GM21360 (cell line): ENCODE results near the gene ERP27.

Experiments used
- ATAC-seq: cut with Tn5 transposase; IDR thresholded peaks from one replicate; pipeline ENCODE4 v1.9.1; 2021; ENCODE audit warnings: mild to moderate bottlenecking, moderate library complexity; ENCODE audit not compliant: unreplicated experiment

ERP27 gene

GRCh38 chr12:14959916-14960496 is 21.7 kb upstream of the ERP27 start:
- ATAC-seq = no peak

DNA sequence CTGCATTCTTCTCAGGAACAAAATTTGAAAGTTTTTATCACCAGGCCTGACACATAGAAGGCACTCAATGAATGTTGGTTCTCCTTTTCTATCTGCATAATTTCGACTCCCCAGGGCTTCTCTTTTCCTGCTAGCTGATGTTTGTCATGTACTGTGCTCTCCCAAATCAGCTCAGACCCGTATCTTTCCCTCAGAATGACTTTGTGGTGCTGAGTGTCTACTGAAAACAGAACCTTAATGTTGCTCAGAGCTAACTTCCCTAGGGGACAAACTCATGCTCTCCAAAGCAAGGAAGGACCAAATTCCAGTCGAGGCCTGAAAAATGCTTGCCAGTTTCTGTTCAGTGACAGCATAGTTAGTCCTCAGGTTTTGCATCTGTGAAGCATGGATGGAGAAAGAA is 21.1 kb upstream of the ERP27 start:
- no peak for ATAC-seq

DNA sequence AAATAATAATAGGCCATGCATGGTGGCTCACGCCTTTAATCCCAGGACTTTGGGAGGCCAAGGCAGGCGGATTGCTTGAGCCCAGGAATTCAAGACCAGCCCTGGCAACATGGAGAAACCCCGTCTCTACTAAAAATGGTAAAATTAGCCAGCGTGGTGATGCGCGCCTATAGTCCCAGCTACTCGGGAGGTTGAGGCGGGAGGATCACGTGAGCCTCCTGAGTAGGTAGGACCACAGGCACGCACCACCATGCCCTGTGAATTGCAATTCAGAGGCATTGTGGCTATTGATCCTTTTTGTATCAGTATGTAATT is 20.7 kb upstream of the ERP27 start:
- no peak for ATAC-seq

- no peak for ATAC-seq
Measured at GRCh38 chr12:14958361-14959125, 20.2 kb upstream of the ERP27 start.

GRCh38 chr12:14957551-14958168 is 19.3 kb upstream of the ERP27 start:
- ATAC-seq = no peak

- no peak for ATAC-seq
Measured at GRCh38 chr12:14956905-14957304, 18.6 kb upstream of the ERP27 start.

- ATAC-seq = peak; percentile 49
Measured at GRCh38 chr12:14956024-14956891, 17.9 kb upstream of the ERP27 start.

DNA sequence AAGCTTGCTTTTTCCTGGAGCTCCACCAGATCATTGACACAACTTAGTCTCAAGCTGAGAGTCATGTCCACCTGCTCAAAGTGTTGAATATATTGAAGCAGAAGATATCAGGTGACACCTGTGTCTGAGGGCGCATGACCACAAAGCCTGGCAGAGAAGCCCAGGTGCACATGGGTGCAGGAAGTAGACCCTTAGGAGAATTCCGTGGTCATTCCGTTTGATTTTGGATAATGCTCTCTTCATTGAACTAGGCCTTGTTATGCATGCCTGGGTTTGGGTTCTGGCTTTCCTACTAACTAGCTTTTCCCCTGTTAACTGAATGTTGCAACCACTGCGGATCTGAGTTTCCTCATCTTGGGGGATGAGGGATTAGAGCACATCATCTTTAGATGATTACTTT is 15.9 kb upstream of the ERP27 start:
- no peak for ATAC-seq

DNA sequence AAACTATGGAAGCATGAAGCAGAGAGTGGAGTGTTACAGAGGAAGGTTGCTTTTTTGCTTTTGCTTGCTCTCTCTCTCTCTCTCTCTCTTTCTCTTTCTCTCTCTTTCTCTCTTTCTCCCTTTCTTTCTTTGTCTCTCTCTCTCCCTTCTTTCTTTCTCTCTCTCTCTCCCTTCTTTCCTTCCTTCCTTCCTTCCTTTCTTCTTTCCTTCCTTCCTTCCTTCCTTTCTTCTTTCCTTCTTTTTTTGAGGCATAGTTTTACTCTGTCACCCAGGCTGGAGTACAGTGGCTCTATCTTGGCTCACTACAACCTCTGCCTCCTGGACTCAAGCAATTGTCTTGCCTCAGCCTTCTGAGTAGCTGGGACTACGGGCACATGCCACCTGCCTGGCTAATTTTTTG is 15.4 kb upstream of the ERP27 start:
- ATAC-seq = no peak

- ATAC-seq = peak; percentile 50
Measured at GRCh38 chr12:14952299-14952921, 14.1 kb upstream of the ERP27 start.

GRCh38 chr12:14951851-14952250 is 13.5 kb upstream of the ERP27 start:
- ATAC-seq = no peak

- ATAC-seq = no peak
Measured at GRCh38 chr12:14950982-14951746, 12.8 kb upstream of the ERP27 start.

DNA sequence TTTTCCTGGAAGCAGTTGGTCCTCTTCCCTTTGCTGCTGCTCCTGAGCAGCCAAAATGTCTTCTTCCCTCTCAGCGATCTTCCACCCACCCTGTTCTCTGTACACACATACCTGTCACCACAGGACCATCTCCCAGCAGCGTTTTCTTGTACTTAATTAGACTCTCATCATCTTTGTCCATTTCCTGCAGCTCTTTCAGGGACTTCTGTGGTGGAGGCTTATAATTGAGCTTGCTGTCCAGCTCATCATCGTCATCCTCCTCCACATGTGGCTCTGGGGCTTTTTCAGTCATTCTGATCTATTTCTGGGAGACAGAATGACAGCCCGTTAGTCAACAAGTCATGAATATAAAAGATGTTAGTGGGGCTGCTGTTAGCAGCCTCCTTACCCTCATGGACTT is 12.1 kb upstream of the ERP27 start:
- no peak for ATAC-seq

DNA sequence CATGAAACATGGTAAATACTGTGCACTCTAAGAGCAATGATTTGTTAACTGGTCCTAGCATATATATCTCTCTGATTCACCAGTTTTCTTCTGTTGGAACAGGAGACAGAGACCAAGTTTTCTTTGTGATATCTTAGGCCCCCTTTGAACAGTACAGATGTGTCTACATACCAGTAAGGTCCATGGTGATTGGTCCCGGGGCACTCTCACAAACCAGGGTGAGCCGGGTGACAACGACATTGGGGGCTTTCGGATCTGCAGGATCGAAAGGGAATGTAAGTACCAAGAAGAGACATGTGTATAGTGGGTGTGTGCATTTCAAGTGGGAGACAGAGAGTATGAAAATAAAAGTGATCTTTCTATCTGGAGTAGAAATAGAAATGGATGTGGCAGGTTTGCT is 11.3 kb upstream of the ERP27 start:
- ATAC-seq = no peak

DNA sequence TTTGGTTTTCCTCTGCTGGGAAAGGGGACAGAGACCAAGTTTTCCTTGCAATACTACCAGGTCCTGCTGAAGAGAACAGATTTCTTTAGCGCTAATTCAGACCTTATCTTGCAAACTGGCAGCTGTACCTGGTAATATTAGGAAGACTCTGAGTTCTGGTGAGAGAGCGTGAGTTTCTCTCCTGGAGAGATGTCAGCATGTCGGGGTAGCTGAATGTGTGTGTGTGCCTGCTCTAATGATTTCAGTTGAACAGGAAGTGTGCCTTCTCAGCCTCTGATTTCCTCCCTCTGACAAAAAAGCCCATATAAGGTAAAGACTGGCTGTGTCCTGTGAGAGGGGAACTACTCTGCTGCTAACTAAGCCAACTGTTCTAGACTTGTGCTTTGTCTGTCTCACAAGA is 10.3 kb upstream of the ERP27 start:
- peak; percentile 87 for ATAC-seq

DNA sequence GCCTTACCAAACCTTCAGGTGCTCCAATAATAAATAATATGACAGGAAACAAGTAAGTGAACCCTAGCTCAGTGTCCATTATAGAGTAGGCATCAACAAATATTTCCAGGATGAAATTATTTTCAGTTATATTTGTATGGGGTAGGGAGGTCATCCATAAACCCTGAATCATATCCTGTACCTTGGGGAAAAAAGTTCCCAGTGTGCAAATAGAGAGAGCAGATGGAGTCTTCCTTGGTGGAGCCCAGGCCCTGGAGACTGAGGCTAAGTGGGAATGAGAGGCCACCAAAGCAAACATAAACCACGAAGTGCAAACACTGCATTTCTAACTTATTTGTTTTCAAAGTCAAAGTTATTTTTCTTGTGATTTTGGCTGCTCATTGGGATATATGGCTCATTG is 8.5 kb upstream of the ERP27 start:
- no peak for ATAC-seq

DNA sequence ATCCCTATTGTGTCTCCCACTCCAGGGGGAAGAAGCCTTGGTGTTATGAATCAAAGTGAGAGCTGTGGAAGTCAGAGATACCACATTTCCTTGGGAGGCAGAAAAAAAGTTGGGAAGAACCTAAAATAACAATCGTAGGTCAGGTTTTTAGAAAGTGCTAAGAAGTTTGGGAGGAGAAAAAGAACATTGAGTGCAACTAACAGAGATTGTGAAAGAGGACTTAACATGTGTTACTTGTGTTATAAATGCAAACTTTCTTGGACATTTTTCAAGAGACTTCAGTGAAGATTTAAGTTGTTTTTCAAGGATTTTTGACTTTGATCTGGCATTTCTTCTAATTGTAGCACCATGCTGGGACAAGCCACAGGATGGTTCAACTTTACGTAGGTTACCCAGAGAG is 7.8 kb upstream of the ERP27 start:
- ATAC-seq = no peak

DNA sequence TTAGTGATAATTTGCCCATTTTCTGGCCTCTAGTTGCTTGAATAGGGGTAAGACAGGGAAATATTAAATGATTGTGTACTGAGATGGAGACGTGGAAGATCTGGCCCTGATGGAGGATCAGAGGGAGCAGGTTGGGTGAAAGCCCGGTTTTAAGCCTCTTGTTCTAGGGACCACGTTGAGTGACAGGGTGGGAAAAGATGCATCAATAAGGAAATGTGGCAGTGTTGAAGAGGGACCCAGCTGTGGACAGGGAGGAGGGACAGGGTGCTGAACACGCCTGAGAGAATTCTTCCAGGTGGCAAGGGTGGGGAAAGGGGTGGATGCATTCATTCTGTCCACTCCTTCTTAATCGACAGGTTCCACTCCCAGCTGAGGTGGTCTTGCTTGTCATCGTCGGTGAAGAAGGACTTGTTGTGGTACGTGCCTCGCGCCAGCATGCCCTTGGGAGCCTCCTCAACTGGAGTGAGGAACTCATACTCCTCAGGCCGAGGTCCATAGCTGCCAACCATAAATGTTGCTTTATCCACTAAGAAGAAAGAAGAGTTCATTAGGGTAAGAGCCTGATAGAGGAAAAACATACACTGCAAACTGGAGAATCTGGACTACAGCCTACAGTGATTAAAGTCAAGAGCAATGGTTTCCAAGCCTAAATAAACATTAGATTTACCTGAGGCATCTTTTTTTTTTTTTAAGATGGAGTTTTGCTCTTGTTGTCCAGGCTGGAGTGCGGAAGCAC is 4.0 kb upstream of the ERP27 start:
- no peak for ATAC-seq

DNA sequence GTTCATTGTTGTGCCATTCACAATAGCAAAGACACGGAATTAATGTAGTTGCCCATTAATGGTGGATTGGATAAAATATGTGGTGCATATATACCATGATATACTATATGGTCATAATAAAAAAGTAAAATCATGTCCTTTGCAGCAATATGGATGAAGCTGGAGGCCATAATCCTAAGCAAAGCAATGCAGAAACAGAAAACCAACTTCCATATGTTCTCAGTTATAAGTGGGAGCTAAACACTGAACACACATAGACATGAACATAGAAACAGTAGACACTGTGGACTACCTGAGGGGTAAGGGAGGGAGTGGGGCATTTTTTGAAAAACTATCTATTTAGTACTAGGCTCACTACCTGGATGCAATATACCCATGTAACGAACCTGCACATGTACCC is 3.0 kb upstream of the ERP27 start:
- ATAC-seq = no peak

GRCh38 chr12:14937689-14938088 is 648 bp downstream of the ERP27 start:
- no peak for ATAC-seq
